Mesendoderm (in vitro differentiated cells): ENCODE results near the gene HTT.

Experiments used
- DNase-seq: peaks from one replicate; pipeline ENCODE4 v3.0.0; 2013
- H2AK5ac ChIP-seq: 2 replicates; pipeline ENCODE4 v1.6.1; 2013; ENCODE audit warnings: low read length, inconsistent platforms
- H2BK120ac ChIP-seq: 2 replicates; pipeline ENCODE4 v1.6.1; 2013; ENCODE audit warnings: low read depth, mild to moderate bottlenecking, low read length, moderate library complexity, mixed read lengths
- H2BK15ac ChIP-seq: replicated peaks from 2 replicates; pipeline ENCODE4 v1.6.1; 2013; ENCODE audit warnings: low read depth, mild to moderate bottlenecking, moderate library complexity
- H2BK5ac ChIP-seq: 2 replicates; pipeline ENCODE4 v1.6.1; 2013; ENCODE audit warnings: low read length, inconsistent platforms
- H3K18ac ChIP-seq: 2 replicates; pipeline ENCODE4 v1.6.1; 2013; ENCODE audit warnings: mild to moderate bottlenecking, low read length, mixed read lengths
- H3K23ac ChIP-seq: one replicate; pipeline ENCODE4 v1.6.1; 2013; ENCODE audit warnings: low read length
- H3K27ac ChIP-seq: 2 replicates; pipeline ENCODE4 v1.5.1; 2013; ENCODE audit warnings: low read depth, mild to moderate bottlenecking, inconsistent platforms, low read length, moderate library complexity
- H3K27me3 ChIP-seq: 2 replicates; pipeline ENCODE4 v1.6.1; 2013; ENCODE audit warnings: low read length, control low read depth, mild to moderate bottlenecking, inconsistent platforms; ENCODE audit not compliant: insufficient read depth, poor library complexity
- H3K36me3 ChIP-seq: 2 replicates; pipeline ENCODE4 v1.6.1; 2013; ENCODE audit warnings: low read length, inconsistent platforms; ENCODE audit not compliant: control insufficient read depth, insufficient read depth
- H3K4ac ChIP-seq: one replicate; pipeline ENCODE4 v1.6.1; 2013; ENCODE audit warnings: low read depth, mild to moderate bottlenecking, low read length, moderate library complexity
- H3K4me1 ChIP-seq: 2 replicates; pipeline ENCODE4 v1.6.1; 2013; ENCODE audit warnings: low read depth, low read length, inconsistent platforms; ENCODE audit not compliant: control insufficient read depth
- H3K4me2 ChIP-seq: 2 replicates; pipeline ENCODE4 v1.6.1; 2013; ENCODE audit warnings: low read length
- H3K4me3 ChIP-seq: 2 replicates; pipeline ENCODE4 v1.5.1; 2013; ENCODE audit warnings: mild to moderate bottlenecking, low read length
- H3K56ac ChIP-seq: one replicate; pipeline ENCODE4 v1.6.1; 2013; ENCODE audit warnings: low read length
- H3K79me1 ChIP-seq: 2 replicates; pipeline ENCODE4 v1.6.1; 2013; ENCODE audit warnings: low read length, inconsistent platforms
- H3K79me2 ChIP-seq: 2 replicates; pipeline ENCODE4 v1.6.1; 2013; ENCODE audit warnings: mild to moderate bottlenecking, low read length; ENCODE audit not compliant: control insufficient read depth, insufficient read depth
- H3K9ac ChIP-seq: 2 replicates; pipeline ENCODE4 v1.6.1; 2013; ENCODE audit warnings: low read length, inconsistent platforms
- H4K5ac ChIP-seq: one replicate; pipeline ENCODE4 v1.6.1; 2013; ENCODE audit warnings: low read length
- H4K8ac ChIP-seq: one replicate; pipeline ENCODE4 v1.6.1; 2013; ENCODE audit warnings: low read depth, mild to moderate bottlenecking, control low read depth, low read length, moderate library complexity
- WGBS: extraction: QIAGEN DNeasy Blood & Tissue Kit; methylation state at CpG from one replicate; pipeline ENCODE4 v1.1.7; 2013; ENCODE audit warnings: low lambda C conversion rate, missing lambda C conversion rate; ENCODE audit not compliant: insufficient coverage; ENCODE audit errors: extremely low coverage; 5-methylcytosine and 5-hydroxymethylcytosine counted together

Gene HTT

GRCh38 chr4:3122081-3122563 lies 47.6 kb downstream of the HTT start:
- Histone ChIP-seq H3K36me3 (no peaks in the 10 kb centered on the region), H2BK15ac (no peak overlapping the region), H3K56ac (no peak overlapping the region), H2BK120ac (no peak overlapping the region), H3K4me3 (no peak overlapping the region), H3K4ac (no peak overlapping the region), H3K4me1 (no peaks in the 10 kb centered on the region), H3K79me2 (no peaks in the 10 kb centered on the region), H3K23ac (no peak overlapping the region), H3K27ac (no peak overlapping the region), H3K79me1 (no peaks in the 10 kb centered on the region), H2AK5ac (no peak overlapping the region), H4K5ac (no peak overlapping the region), H3K4me2 (no peak overlapping the region), H3K9ac (no peak overlapping the region), H4K8ac (no peak overlapping the region), H3K27me3 (no peaks in the 10 kb centered on the region), H2BK5ac (no peak overlapping the region), H3K18ac (no peak overlapping the region)
- WGBS, result no CpG with 5 or more reads among the region's 9 CpGs
- no peak for DNase-seq

GRCh38 chr4:3123181-3123671 lies 48.7 kb downstream of the HTT start:
- Histone ChIP-seq H3K4me3 (no peak overlapping the region), H3K79me2 (no peaks in the 10 kb centered on the region), H2BK5ac (no peak overlapping the region), H3K4me1 (no peaks in the 10 kb centered on the region), H3K56ac (no peak overlapping the region), H3K4ac (no peak overlapping the region), H3K27ac (no peak overlapping the region), H3K4me2 (no peak overlapping the region), H3K18ac (no peak overlapping the region), H4K8ac (no peak overlapping the region), H2AK5ac (no peak overlapping the region), H3K36me3 (no peaks in the 10 kb centered on the region), H2BK120ac (no peak overlapping the region), H3K79me1 (no peaks in the 10 kb centered on the region), H3K23ac (no peak overlapping the region), H3K27me3 (no peaks in the 10 kb centered on the region), H4K5ac (no peak overlapping the region), H3K9ac (no peak overlapping the region), H2BK15ac (no peak overlapping the region)
- no CpG with 5 or more reads among the region's 3 CpGs for WGBS
- no peak for DNase-seq

DNA sequence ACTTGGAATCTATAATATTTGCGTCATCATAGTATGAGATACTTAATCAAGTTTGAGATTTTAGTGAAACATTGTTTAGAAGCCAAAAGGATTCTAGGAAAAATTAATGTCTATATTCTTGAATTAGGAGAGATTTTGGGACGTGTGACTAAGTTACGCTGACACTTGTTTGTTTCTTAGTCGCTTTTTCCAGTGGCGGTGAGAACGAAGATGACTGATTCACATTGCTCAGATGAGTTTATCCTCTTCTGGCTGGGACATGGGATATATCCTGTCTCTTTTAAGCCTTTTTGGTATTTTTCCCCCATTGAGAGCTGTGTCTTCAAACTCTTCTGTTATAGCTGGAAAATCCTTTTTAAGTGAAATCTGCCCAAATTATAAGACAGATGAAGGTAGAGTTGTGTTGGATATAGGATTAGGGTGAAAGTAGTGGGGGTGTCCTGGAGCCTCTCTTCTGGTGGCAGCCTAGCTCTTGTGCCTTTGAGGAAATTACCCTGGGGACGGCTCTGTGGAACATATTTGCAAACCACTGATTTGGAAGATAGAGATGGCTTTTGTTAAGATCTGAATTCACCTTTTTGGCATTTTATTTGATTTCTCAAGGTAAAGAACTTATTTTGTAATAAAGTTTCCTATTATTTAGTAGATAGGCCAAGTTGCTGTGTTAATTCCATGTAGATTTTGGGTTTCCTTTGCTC lies 49.7 kb downstream of the HTT start:
- H2AK5ac ChIP-seq, result no peak overlapping the region
- H3K79me2 ChIP-seq, result no peaks in the 10 kb centered on the region
- H3K4ac ChIP-seq, result no peak overlapping the region
- H3K4me2 ChIP-seq, result no peak overlapping the region
- no peak overlapping the region for H3K23ac ChIP-seq
- H4K8ac ChIP-seq, result no peak overlapping the region
- H2BK120ac ChIP-seq, result no peak overlapping the region
- H3K79me1 ChIP-seq, result no peaks in the 10 kb centered on the region
- H3K4me1 ChIP-seq, result no peaks in the 10 kb centered on the region
- H4K5ac ChIP-seq, result no peak overlapping the region
- H3K18ac ChIP-seq, result no peak overlapping the region
- H3K56ac ChIP-seq, result no peak overlapping the region
- no CpG with 5 or more reads among the region's 7 CpGs for WGBS
- no peak overlapping the region for H3K27ac ChIP-seq
- H2BK15ac ChIP-seq, result no peak overlapping the region
- no peak overlapping the region for H3K9ac ChIP-seq
- no peaks in the 10 kb centered on the region for H3K36me3 ChIP-seq
- no peak for DNase-seq
- H3K27me3 ChIP-seq, result no peaks in the 10 kb centered on the region
- no peak overlapping the region for H2BK5ac ChIP-seq
- H3K4me3 ChIP-seq, result no peak overlapping the region

- Histone ChIP-seq H2BK120ac (no peak overlapping the region), H3K4ac (no peak overlapping the region), H3K27me3 (no peaks in the 10 kb centered on the region), H3K9ac (no peak overlapping the region), H3K4me3 (no peak overlapping the region), H3K4me2 (no peak overlapping the region), H2BK15ac (no peak overlapping the region), H3K56ac (no peak overlapping the region), H4K5ac (no peak overlapping the region), H3K79me1 (no peaks in the 10 kb centered on the region), H4K8ac (no peak overlapping the region), H2BK5ac (no peak overlapping the region), H3K18ac (no peak overlapping the region), H3K36me3 (peaks cover 10% of the 10 kb centered on the region), H3K4me1 (no peaks in the 10 kb centered on the region), H3K79me2 (no peaks in the 10 kb centered on the region), H2AK5ac (no peak overlapping the region), H3K27ac (no peak overlapping the region), H3K23ac (no peak overlapping the region)
- no CpG with 5 or more reads among the region's 7 CpGs for WGBS
- DNase-seq, result no peak
Observed at GRCh38 chr4:3127112-3127511, 52.6 kb downstream of the HTT start.

DNA sequence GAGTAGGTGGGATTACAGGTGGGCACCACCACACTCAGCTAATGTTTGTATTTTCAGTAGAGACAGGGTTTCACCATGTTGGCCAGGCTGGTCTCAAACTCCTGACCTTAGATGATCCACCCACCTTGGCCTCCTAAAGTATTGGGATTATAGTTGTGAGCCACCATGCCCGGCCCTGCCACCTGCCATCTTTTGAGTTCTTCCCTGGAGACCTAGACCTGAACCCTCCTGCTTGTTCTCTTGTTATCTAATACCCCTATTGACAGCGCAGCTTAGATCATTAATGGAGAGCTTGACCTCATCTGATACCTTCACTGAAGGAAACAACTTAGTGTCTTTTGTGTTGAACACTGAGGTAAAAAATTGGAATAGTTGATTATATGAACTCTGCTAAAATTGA lies 53.6 kb downstream of the HTT start:
- DNase-seq, result no peak
- no CpG with 5 or more reads among the region's 2 CpGs for WGBS

DNA sequence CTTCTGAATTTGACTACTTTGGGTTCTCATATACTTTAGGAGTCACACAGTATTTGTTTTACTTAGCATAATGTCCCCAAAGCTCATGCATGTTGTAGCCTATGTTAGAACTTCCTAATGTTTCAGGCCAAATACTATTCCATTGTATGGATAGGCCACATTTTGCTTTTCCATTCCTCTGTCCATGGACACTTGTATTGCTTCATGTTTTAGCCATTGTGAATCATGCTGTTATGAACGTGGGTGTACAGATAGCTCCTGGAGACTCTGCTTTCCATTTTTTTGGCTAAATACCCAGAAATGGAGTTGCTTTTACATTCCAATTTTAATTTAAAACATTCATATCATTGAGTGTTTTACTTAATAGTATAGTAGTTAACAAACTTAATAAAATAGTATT lies 54.5 kb downstream of the HTT start:
- H3K27ac ChIP-seq, result no peak overlapping the region
- no peak overlapping the region for H3K4me2 ChIP-seq
- no peak overlapping the region for H3K4ac ChIP-seq
- no peaks in the 10 kb centered on the region for H3K79me1 ChIP-seq
- DNase-seq, result no peak
- H3K9ac ChIP-seq, result no peak overlapping the region
- H3K18ac ChIP-seq, result no peak overlapping the region
- H2BK5ac ChIP-seq, result no peak overlapping the region
- no peak overlapping the region for H3K4me3 ChIP-seq
- no peaks in the 10 kb centered on the region for H3K4me1 ChIP-seq
- H3K36me3 ChIP-seq, result peaks cover 15% of the 10 kb centered on the region
- no peak overlapping the region for H4K8ac ChIP-seq
- no peak overlapping the region for H2BK15ac ChIP-seq
- no peak overlapping the region for H4K5ac ChIP-seq
- no peaks in the 10 kb centered on the region for H3K27me3 ChIP-seq
- H3K56ac ChIP-seq, result no peak overlapping the region
- H3K79me2 ChIP-seq, result no peaks in the 10 kb centered on the region
- no peak overlapping the region for H3K23ac ChIP-seq
- no peak overlapping the region for H2BK120ac ChIP-seq
- no peak overlapping the region for H2AK5ac ChIP-seq
- WGBS, result no CpG with 5 or more reads among the region's 1 CpG

More for the DNA sequence above, 53.6 kb downstream of the HTT start:
- H3K79me1 ChIP-seq, result no peaks in the 10 kb centered on the region
- no peak overlapping the region for H2BK5ac ChIP-seq
- no peak overlapping the region for H4K5ac ChIP-seq
- no peak overlapping the region for H3K4me3 ChIP-seq
- H3K56ac ChIP-seq, result no peak overlapping the region
- no peak overlapping the region for H2AK5ac ChIP-seq
- H3K27me3 ChIP-seq, result no peaks in the 10 kb centered on the region
- no peak overlapping the region for H3K9ac ChIP-seq
- H3K4me1 ChIP-seq, result no peaks in the 10 kb centered on the region
- H3K79me2 ChIP-seq, result no peaks in the 10 kb centered on the region
- no peak overlapping the region for H3K18ac ChIP-seq
- H4K8ac ChIP-seq, result no peak overlapping the region
- H3K4me2 ChIP-seq, result no peak overlapping the region
- peaks cover 15% of the 10 kb centered on the region for H3K36me3 ChIP-seq
- no peak overlapping the region for H2BK15ac ChIP-seq
- H3K23ac ChIP-seq, result no peak overlapping the region
- H3K4ac ChIP-seq, result no peak overlapping the region
- no peak overlapping the region for H2BK120ac ChIP-seq
- H3K27ac ChIP-seq, result no peak overlapping the region
